ENCODE measurements around the gene UBTF. TPM values are rescaled to one million over a fixed set of nuclear protein-coding genes. Genes with fewer than 3 reads are reported as not detected.

UBTF gene
- total and polyA plus RNA-seq, 9 of the 15 experiments (the other 6 are each of a cell fraction or from before 2014, with no cell fraction given) = 1.2 to 113 (median 83.6) TPM

GRCh38 chr17:44159519-44160210, 59.8 kb downstream of the UBTF start (continued):
- TF ChIP-seq MIER1 (IDR thresholded peaks at IDR 0.05; ENCODE audit: low read depth) (no peak), ZSCAN29 (IDR thresholded peaks at IDR 0.05) (no peak), TRIM24 (IDR thresholded peaks at IDR 0.05) (peak; percentile 23 to 42; a peak in 3 of 4 replicates), ZNF124 (CRISPR knock-in tag; IDR thresholded peaks at IDR 0.05) (no peak), MAFF (IDR thresholded peaks at IDR 0.05; ENCODE audit: low read length) (peak; percentile 88), ETS1 (conservative IDR thresholded peaks at IDR 0.05; ENCODE audit: control insufficient read depth, low read depth, low read length) (no peak), PREB (CRISPR knock-in tag; IDR thresholded peaks at IDR 0.05) (no peak), TBP (optimal IDR thresholded peaks at IDR 0.05; ENCODE audit: low read depth, low read length) (peak; percentile 25), CTBP1 (IDR thresholded peaks at IDR 0.05; ENCODE audit: borderline replicate concordance) (peak; percentile 78), TARDBP (IDR thresholded peaks at IDR 0.05) (no peak), ZBED1 (IDR thresholded peaks at IDR 0.05) (0 out of 2 replicates have a peak, but pooled peaks have one; percentile 28), IRF9 (tag; IDR thresholded peaks at IDR 0.05) (no peak), ZBTB12 (CRISPR knock-in tag; IDR thresholded peaks at IDR 0.05) (no peak), IRF2 (CRISPR knock-in tag; IDR thresholded peaks at IDR 0.05) (no peak), NFXL1 (CRISPR knock-in tag; IDR thresholded peaks at IDR 0.05) (no peak), NR2C2 (CRISPR knock-in tag; IDR thresholded peaks at IDR 0.05) (no peak), NR2C2 (tag; IDR thresholded peaks at IDR 0.05) (peak; percentile 33; the same call in 1 of the 2 replicates), SRSF1 (IDR thresholded peaks at IDR 0.05; ENCODE audit: low read depth, low read length) (no peak), TGIF2 (CRISPR knock-in tag; IDR thresholded peaks at IDR 0.05) (no peak), ZNF217 (CRISPR knock-in tag; IDR thresholded peaks at IDR 0.05) (no peak), RB1 (IDR thresholded peaks at IDR 0.05; ENCODE audit: low read depth) (no peak), KLF10 (CRISPR knock-in tag; IDR thresholded peaks at IDR 0.05) (no peak), BRD4 (IDR thresholded peaks at IDR 0.05) (no peak), ZNF41 (CRISPR knock-in tag; conservative IDR thresholded peaks at IDR 0.05) (no peak), MEIS2 (IDR thresholded peaks at IDR 0.05; ENCODE audit: partially characterized antibody) (peak; percentile 67), HOXB6 (CRISPR knock-in tag; IDR thresholded peaks at IDR 0.05; ENCODE audit: borderline replicate concordance) (no peak), ZBTB8A (IDR thresholded peaks at IDR 0.05; ENCODE audit: partially characterized antibody) (no peak), ZNF165 (CRISPR knock-in tag; IDR thresholded peaks at IDR 0.05; ENCODE audit: borderline replicate concordance) (no peak), KDM2B (CRISPR knock-in tag; IDR thresholded peaks at IDR 0.05) (no peak)

All from K562 (cell line).